Limb (tissue), 2 donors: ENCODE data around the gene TULP3.

Experiments used
- DNase-seq, 2 donors: peaks; one replicate each; pipeline ENCODE4 v3.0.0-alpha.2; 2016; ENCODE audit errors: extremely low spot score in 2 of 2

The TULP3 gene

DNA sequence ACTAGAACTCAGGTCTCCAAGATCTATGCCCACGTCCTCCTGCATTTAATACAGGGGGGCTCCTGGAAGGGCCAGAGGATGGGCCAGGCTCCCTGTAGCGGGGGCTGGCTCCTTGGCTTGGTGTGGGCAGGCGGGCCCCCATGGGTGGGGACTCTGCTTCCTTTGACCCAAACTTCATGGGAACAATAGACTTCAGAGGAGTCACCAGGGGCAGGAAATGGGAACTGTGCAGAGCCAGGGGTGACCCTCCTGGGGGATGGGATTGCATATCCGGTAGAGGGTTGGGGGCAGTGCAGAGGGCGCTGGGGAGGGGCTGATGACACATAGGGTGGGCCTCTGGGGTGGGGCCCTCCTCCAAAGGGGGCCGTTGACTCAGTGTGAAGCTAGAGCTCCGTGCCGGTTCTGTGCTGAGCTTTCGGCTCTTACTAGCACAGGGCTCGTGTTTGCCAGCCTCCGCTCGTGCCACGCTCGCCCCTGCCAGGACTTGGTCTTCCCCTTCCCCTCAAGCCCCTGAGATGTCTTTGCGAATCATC is 73.1 kb downstream of the TULP3 start:
- no peak for DNase-seq

DNA sequence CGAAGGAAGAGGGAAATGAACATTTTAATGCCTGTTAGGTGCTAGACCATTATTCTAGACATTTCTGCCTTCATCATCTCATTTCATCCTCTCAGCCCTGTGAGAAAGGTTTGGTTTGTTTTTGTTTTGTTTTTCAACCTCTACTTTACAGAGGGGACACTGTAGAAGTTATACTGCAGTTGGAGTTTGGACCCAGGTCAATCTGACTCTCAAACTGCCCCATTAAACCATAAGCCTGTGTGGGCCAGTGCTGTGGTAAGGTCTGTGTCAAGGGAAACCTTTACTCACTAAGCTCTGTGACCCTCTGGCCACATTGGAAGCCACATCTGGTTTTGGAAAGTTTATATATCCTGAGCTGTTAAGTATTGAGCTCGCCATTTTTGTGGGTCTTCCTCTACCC is 77.0 kb downstream of the TULP3 start:
- DNase-seq, result no peak

DNA sequence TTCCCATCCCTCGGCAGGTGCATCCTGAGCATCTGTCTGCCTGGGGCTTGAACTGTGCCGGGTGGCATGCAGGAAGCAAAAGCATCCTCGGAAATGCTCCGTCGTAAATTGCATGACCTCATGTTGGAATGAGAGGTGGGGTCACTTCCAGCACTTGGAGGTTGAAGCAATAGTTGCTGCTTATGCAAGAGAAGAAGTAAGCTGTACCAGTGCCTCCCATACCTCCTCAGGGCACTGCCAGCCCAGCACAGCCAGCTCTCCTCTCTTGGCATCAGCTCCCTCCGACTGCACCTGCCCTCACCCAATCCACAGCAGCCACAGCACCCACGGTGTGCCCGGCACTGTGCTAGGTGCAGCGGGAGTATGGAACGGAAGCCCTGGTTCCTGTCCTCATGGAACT is 80.1 kb downstream of the TULP3 start:
- DNase-seq, result no peak

GRCh38 chr12:2973566-2973965 is 82.9 kb downstream of the TULP3 start:
- DNase-seq, result no peak

GRCh38 chr12:2974560-2974971 is 83.9 kb downstream of the TULP3 start:
- DNase-seq, result no peak

DNA sequence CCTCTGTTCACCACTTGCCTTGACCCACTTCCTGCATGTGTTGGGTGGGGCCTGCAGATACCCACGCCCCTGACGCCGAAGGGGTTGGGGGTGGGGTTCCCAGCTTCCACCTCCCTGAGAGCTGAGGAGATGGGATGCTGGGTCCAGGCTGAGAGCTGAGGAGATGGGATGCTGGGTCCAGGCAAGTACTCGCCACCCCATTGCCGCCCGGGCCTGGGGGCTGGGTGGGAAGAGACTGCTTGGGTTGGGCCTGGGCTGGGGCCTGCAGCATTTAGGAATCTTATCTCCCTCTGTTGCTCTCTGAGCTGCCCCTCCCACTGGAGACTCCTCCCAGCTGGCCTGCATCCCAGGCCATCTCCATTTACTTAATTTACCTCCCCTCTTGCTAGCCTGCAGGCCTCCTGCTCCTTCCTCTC is 85.9 kb downstream of the TULP3 start:
- no peak for DNase-seq

GRCh38 chr12:2977776-2978175 is 87.1 kb downstream of the TULP3 start:
- DNase-seq, result no peak

GRCh38 chr12:2979806-2980205 is 89.1 kb downstream of the TULP3 start:
- DNase-seq, result no peak

GRCh38 chr12:2980630-2981029 is 89.9 kb downstream of the TULP3 start:
- DNase-seq, result no peak

DNA sequence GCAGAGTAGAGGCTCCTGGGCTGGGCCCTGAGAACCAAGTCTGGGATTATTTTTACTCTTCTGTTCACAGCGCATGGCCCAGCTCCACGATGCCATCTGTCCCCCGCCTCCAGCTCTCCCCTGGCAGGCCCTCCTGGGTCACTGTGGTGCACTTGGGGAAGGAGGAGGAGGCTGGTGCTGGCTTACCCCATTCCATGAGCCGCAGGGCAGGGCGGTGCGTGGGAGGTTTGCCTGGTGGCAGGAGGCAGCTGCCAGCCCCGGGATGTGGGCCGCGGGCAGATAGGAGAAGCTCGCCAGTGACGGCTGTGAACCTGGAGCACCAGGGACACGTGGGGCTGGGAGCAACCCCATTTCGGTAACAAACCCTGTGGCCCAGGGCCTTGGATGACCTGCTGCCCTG is 91.7 kb downstream of the TULP3 start:
- no peak for DNase-seq

DNA sequence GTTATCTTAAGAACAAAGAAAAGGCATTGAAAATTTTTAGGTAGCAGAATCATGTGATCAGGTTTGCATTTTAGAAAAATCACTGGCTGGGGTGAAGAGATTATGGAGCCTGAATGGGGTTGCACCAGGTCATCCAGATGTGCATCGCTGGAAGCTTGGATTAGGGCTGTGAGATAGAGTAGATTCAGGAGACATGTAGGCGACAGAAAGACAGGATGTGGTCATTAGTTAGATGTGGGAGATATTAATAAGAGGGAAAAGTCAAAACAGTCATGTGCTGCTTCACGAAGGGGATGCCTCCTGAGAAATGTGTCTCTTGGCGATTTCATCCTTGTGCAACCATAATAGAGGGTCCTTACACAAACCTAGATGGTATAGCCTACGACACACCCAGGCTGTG is 93.6 kb downstream of the TULP3 start:
- no peak for DNase-seq

DNA sequence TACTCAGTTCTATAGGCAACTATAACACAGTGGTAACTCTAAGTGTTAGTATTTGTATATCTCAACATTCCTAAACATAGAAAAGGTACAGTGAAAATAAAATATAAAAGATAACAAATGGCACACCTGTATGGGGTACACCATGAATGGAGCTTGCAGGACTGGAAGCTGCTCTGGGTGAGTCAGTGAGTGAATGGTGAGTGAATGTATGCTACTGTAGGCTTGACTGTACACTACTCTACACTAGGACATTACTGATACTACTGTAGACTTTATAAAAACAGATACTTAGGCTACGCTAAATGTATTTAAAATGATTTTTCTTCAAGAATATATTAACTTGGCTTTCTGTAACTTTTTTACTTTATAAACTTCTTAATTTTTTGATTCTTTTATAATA is 94.0 kb downstream of the TULP3 start:
- no peak for DNase-seq

DNA sequence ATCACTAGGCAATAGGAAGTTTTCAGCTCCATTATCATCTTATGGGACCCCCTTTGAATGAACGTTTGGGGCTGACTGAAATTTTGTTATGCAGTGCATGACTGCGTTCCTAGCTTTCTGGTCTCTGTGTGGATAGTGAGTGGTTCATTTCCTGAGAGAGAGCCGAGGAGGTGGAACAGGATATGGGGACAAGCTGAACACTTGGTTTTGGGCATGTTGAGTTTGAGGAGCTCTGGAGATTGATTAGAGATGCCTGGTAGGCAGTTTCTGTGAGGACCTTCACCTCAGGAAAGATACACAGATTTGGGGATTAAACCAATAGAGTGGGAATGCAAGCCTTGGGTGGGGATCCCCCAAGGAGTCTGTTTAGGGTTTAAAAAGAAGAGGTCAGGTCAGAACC is 96.2 kb downstream of the TULP3 start:
- no peak for DNase-seq

GRCh38 chr12:2988494-2988893 is 97.8 kb downstream of the TULP3 start:
- DNase-seq, result no peak
